ENCODE results near the gene GRK1.
"Not testable (repeated sequence)": the region's sequence is repeated elsewhere in the genome, so short reads cannot be mapped to it uniquely, and the experiment has no call there.

Gene GRK1

GRCh38 chr13:113667771-113668490 lies 912 bp downstream of the GRK1 start:
- DNase-seq: no peak

DNA sequence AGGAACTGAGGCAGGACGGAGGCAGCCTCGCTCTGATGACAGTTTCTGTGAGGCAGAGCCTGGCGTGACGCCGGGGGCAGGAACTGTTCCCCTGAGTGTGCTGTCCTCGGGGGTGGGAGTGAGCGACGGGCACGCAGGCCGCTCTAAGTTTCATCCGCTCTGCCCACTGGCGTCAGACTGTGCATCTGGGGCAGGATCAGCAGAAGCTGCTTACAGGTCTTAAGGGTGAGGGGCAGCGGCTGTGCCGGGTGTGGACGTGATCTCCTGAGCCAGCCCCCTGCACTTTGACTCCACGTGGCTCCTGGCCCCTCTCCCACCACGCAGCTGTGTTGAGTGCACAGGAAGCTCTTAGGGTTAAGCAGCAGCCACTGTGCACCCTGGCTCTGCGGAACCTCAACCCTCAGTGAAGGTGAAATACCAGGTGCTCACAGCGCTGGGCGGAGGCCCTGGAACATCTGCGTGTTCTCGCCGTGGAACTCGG lies 1.5 kb downstream of the GRK1 start:
- DNase-seq: no peak

DNA sequence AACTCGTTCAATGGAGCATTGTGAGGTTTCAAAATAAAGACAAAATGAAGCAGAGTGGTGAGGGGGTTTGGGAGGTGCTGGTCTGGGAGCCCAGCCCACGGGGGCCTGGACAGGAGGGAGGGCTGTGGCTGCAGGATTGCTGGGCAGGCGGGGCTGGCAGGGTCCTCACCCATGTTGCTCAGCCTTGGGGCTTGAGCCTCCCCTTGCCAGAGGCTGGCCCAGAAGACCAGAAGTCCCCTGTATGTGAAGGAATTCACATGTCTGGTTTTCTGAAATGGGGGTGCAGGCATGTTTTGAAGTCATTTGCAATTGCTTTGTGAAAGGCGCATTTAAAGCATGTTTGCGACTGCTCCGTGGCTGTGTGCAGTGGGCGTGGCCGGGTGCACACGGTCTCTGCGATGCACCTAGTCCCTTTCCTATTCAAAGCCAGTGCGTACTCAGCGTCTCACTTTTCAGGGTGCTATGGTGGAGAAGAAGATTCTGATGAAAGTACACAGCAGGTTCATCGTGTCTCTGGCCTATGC lies 2.3 kb downstream of the GRK1 start:
- DNase-seq: no peak

DNA sequence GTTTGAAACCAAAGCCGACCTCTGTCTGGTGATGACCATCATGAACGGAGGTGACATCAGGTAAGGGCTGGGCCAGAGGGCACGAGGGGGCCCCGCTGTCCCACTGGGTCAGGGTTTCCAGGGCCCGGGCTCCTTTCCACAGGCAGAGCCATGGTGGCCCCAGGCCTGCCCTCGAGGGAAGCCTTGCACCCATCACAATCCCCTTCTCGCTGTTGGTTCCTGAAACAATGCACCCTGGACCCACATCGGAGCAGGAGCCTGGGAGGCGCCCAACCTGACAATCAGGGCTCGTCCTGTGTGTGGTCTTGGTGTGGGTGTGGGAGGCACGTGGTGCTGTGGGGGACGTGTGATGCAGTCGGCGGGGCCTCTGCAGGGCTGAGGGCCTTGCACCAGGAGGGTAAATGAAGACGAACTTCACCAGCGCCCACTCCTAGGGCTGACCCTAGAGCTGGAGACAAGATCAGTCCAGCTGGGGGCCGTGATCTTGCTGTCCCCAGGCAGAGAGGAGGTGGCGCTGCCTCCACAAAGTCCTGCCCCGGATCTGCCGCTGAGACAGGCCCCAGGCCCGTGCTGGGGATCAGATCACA lies 2.8 kb downstream of the GRK1 start:
- DNase-seq: no peak

- DNase-seq: no peak
These were observed 3.5 kb downstream of the GRK1 start for GRCh38 chr13:113670541-113670940.

DNA sequence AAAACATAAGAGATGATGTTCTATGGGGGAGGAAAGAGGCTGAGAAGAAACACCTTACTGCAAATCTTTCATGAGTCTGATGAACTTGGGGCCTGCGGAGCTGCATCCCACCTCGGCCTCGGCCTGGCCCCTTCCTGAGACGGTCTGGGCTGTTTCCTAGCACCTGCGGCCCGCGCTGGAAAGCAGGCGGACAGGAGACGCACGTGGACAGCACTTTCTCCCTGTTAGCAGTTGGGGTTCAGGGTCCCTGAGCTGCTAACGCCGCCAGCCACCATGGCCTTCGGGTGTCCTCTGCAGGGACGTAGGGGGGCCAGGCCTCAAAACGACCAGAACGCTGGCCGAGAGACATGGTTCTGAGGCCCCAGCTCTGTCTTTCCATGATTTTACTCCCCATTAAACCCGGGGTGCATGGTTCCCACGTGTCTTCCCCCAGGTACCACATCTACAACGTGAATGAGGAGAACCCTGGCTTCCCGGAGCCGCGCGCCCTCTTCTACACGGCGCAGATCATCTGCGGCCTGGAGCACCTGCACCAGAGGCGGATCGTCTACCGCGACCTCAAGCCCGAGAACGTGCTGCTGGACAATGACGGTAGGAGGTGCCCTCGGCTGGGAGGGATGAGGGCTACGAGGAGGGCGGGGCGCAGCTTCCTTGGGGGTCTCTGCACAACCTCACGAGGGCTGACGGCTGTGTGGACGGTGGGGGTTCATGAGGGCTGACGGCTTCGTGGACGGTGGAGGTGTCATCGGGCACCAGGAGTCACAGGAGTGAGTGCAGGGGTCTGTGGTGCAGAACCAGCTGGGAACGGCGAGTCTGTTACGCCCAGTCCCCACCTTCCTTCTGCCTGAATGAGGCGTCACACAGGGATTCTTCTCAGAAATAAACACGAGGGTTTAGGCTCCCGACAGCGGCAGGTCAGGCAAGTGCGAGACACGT lies 4.3 kb downstream of the GRK1 start:
- no peak for DNase-seq

DNA sequence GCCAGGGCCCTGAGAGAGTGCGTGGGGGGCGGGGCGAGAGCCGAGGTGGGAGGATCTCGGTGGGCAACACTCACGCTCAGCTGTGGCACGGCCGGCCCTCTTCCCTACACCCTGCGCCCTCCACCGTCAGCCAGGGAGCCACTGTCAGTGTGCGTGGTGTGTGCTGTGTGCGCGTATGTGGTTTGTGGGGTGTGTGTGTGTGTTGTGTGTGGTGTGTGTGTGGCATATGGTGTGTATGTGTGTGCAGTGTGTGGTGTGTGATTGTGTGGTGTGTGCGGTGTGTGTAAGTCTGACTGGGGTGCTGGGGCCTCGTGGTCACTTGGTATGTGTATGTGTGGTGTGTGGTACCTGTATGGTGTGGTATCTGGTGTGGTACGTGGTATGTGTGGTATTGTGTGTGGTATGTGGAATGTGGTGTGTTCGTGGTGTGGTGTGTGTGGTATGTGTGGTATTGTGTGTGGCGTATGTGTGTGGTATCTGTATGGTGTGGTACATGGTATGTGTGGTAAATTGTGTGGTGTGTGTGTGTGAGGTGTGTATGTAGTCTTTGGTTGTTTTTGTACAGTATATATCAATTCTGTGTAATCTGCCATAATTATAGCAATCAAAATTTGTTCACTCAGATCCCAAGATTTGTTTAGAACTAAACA lies 5.1 kb downstream of the GRK1 start:
- DNase-seq: no peak

- no peak for DNase-seq
These were observed 55.9 kb downstream of the GRK1 start for GRCh38 chr13:113722921-113723320.

DNA sequence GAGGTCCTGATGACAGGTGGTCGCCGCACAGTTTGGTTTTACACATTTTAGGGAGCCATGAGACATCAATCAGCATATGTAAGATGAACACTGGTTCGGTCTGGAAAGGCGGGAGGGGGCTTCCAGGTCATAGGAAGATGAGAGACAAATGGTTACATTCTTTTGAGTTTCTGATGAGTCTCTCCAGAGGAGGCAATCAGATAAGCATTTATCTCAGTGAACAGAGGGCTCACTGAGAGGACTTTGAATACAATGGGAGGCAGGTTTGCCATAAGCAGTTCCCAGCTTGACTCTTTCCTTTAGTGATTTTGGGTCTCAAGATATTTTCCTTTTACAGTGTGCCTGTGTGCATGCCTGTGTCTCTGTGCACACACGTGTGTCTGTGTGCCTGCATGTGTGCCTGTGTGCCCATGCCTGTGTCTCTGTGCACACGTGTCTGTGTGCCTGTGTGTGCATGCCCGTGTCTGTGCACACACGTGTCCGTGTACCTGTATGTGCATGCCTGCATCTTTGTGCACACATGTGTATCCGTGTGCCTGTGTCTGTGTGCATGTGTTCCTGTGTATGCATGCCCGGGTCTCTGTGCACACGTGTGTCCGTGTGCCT lies 56.5 kb downstream of the GRK1 start:
- DNase-seq: no peak

GRCh38 chr13:113724016-113724758 lies 57.2 kb downstream of the GRK1 start:
- DNase-seq: no peak

- no peak for DNase-seq
These were observed 57.8 kb downstream of the GRK1 start for GRCh38 chr13:113724780-113725315.

- DNase-seq: not testable (repeated sequence)
These were observed 58.5 kb downstream of the GRK1 start for GRCh38 chr13:113725329-113726105.

DNA sequence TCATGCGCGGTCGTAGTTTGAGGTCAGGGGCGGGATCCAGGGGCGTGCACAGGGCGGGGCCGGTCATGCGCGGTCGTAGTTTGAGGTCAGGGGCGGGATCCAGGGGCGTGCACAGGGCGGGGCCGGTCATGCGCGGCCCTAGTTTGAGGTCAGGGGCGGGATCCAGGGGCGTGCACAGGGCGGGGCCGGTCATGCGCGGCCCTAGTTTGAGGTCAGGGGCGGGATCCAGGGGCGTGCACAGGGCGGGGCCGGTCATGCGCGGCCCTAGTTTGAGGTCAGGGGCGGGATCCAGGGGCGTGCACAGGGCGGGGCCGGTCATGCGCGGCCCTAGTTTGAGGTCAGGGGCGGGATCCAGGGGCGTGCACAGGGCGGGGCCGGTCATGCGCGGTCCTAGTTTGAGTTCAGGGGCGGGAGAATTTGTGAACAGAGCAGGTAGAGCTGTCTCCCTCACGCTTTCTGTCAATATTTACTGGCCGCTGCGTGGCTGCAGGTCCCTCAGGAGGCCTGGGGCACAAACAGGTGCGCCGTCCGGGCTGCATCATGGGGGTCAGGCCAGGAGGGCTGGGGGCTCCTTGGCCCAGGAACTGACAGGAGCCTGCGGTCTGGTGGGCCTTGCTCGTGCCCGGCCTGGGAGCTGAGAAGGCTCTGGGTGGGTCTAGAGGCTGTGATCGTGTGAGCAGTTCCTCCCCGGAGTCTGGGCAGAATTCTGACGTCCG lies 59.2 kb downstream of the GRK1 start:
- DNase-seq: not testable (repeated sequence)

- DNase-seq: no peak
These were observed 60.0 kb downstream of the GRK1 start for GRCh38 chr13:113726961-113727411.

- no peak for DNase-seq
These were observed 61.6 kb downstream of the GRK1 start for GRCh38 chr13:113728571-113729054.

DNA sequence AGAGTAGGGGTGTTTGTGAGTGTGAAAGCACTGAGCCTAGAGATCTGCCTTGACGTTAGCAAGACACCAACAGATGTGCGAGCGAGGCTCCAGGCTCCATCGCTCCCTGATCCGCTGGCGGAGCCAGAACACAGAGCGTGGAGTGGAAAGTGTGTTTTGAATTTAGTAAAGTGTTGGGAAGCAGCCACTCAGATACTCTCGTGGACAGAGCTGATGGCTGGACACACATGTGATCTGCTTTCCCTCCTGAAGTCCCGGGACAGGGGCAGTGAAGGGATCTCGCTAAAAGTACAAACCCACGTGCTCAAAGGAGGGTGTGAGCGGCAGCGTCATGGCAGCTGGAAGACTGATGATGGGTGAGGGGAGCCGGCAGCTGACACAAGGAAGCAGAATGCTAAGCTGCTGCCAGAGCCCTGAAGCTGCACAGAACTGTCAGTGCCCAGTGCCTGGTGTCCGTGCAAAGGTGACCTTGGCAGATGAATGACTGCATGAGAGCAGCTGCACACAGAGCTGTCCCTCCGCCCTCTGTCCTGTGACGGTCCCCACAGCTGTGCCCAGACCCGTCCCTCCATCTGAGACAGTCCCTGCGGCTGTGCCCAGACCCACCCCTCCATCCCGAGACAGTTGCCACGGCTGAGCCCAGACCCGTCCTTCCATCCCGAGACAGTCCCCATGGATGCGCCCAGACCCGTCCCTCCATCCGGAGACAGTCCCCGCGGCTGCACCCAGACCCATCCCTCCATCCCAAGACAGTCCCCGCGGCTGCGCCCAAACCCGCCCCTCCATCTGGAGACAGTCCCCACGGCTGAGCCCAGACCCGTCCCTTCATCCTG lies 62.4 kb downstream of the GRK1 start:
- no peak for DNase-seq

DNA sequence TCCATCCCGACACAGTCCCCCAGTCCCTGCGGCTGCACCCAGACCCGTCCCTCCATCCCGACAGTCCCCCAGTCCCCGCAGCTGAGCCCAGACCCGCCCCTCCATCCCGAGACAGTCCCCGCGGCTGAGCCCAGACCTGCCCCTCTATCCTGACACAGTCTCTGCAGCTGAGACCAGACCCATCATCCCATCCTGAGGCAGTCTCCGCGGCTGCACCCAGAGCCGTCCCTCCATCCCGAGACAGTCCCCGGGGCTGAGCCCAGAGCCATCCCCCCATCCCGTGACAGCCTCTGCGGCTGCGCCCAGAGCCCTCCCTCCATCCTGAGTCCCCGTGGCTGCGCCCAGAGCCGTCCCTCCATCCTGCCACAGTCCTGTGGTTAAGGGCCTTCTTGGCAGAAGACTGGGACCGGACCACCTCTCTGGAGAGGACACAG lies 63.3 kb downstream of the GRK1 start:
- no peak for DNase-seq

- no peak for DNase-seq
These were observed 63.8 kb downstream of the GRK1 start for GRCh38 chr13:113730831-113731191.

Measured in KG1 (cell line).